Parathyroid adenoma (tissue), 2 donors: Measurements from ENCODE around the gene MAP7.

Experiments used
- H2AFZ ChIP-seq: fragments of 300-600 bp; sonication (generic); one replicate; pipeline ENCODE4 v1.7.0; 2017; ENCODE audit warnings: antibody characterized with exemption, mild to moderate bottlenecking
- H3K27ac ChIP-seq: fragments of 300-600 bp; sonication (generic); one replicate; pipeline ENCODE4 v1.7.0; 2017
- H3K27me3 ChIP-seq: fragments of 300-600 bp; sonication (generic); one replicate; pipeline ENCODE4 v1.7.0; 2017; ENCODE audit warnings: low read length; ENCODE audit not compliant: control insufficient read depth, insufficient read depth
- H3K36me3 ChIP-seq: fragments of 300-600 bp; sonication (generic); one replicate; pipeline ENCODE4 v1.7.0; 2017; ENCODE audit warnings: low read length; ENCODE audit not compliant: control insufficient read depth, insufficient read depth
- H3K4me1 ChIP-seq: fragments of 300-600 bp; sonication (generic); one replicate; pipeline ENCODE4 v1.7.0; 2017; ENCODE audit warnings: control low read depth
- H3K4me2 ChIP-seq: fragments of 300-600 bp; sonication (generic); one replicate; pipeline ENCODE4 v1.7.0; 2017; ENCODE audit warnings: low read length
- H3K4me3 ChIP-seq: fragments of 300-600 bp; sonication (generic); one replicate; pipeline ENCODE4 v1.7.0; 2017; ENCODE audit warnings: low read depth, low read length
- H3K79me2 ChIP-seq: fragments of 300-600 bp; sonication (generic); one replicate; pipeline ENCODE4 v1.7.0; 2017; ENCODE audit warnings: control low read depth
- H3K9ac ChIP-seq: fragments of 300-600 bp; sonication (generic); one replicate; pipeline ENCODE4 v1.7.0; 2017; ENCODE audit warnings: mild to moderate bottlenecking
- H3K9me3 ChIP-seq: fragments of 300-600 bp; sonication (generic); one replicate; pipeline ENCODE4 v1.7.0; 2017; ENCODE audit warnings: low read length; ENCODE audit not compliant: control insufficient read depth
- CTCF ChIP-seq: fragments of 300-600 bp; sonication (generic); IDR thresholded peaks from one replicate; pipeline ENCODE4 v1.7.0; 2017; ENCODE audit warnings: antibody characterized with exemption, mild to moderate bottlenecking
- donor health status: primary hyperparathyroidism.

MAP7 gene

GRCh38 chr6:136535880-136536650 lies 14.2 kb downstream of the MAP7 start:
- no peak overlapping the region for H3K4me2 ChIP-seq
- H3K79me2 ChIP-seq: peaks cover 31% of the 10 kb centered on the region
- TF ChIP-seq CTCF: no peak
- no peaks in the 10 kb centered on the region for H3K36me3 ChIP-seq
- no peak overlapping the region for H3K27ac ChIP-seq
- H3K27me3 ChIP-seq: no peaks in the 10 kb centered on the region
- H3K4me1 ChIP-seq: peaks cover 4% of the 10 kb centered on the region
- H3K9ac ChIP-seq: no peak overlapping the region
- no peak overlapping the region for H2AFZ ChIP-seq
- no peak overlapping the region for H3K4me3 ChIP-seq
- H3K9me3 ChIP-seq: no peaks in the 10 kb centered on the region

- no peaks in the 10 kb centered on the region for H3K36me3 ChIP-seq
- H3K4me3 ChIP-seq: no peak overlapping the region
- H3K9me3 ChIP-seq: no peaks in the 10 kb centered on the region
- H3K4me1 ChIP-seq: no peaks in the 10 kb centered on the region
- H3K27me3 ChIP-seq: no peaks in the 10 kb centered on the region
- H3K9ac ChIP-seq: no peak overlapping the region
- peaks cover 25% of the 10 kb centered on the region for H3K79me2 ChIP-seq
- no peak overlapping the region for H3K27ac ChIP-seq
- H3K4me2 ChIP-seq: no peak overlapping the region
- no peak for TF ChIP-seq CTCF
- no peak overlapping the region for H2AFZ ChIP-seq
These were observed 15.0 kb downstream of the MAP7 start for GRCh38 chr6:136535017-136535765.

GRCh38 chr6:136534268-136534667 lies 16.0 kb downstream of the MAP7 start:
- H3K4me3 ChIP-seq: no peak overlapping the region
- no peak overlapping the region for H3K4me2 ChIP-seq
- no peak overlapping the region for H2AFZ ChIP-seq
- H3K27me3 ChIP-seq: no peaks in the 10 kb centered on the region
- no peak overlapping the region for H3K27ac ChIP-seq
- H3K79me2 ChIP-seq: peaks cover 28% of the 10 kb centered on the region
- no peaks in the 10 kb centered on the region for H3K36me3 ChIP-seq
- H3K9me3 ChIP-seq: no peaks in the 10 kb centered on the region
- no peak for TF ChIP-seq CTCF
- H3K4me1 ChIP-seq: no peaks in the 10 kb centered on the region
- no peak overlapping the region for H3K9ac ChIP-seq

- H3K4me3 ChIP-seq: no peak overlapping the region
- TF ChIP-seq CTCF: no peak
- no peak overlapping the region for H3K9ac ChIP-seq
- H3K27ac ChIP-seq: no peak overlapping the region
- H3K4me1 ChIP-seq: no peaks in the 10 kb centered on the region
- no peaks in the 10 kb centered on the region for H3K36me3 ChIP-seq
- H3K79me2 ChIP-seq: peaks cover 30% of the 10 kb centered on the region
- no peaks in the 10 kb centered on the region for H3K9me3 ChIP-seq
- no peaks in the 10 kb centered on the region for H3K27me3 ChIP-seq
- no peak overlapping the region for H2AFZ ChIP-seq
- no peak overlapping the region for H3K4me2 ChIP-seq
These were observed 16.7 kb downstream of the MAP7 start for GRCh38 chr6:136533487-136533886.
